MM.1S (cell line): ENCODE results near the gene PTPRN2.

Experiments used
- EZH2 ChIP-seq: fragments of 300-600 bp; sonication (generic); optimal IDR thresholded peaks from 2 replicates; pipeline ENCODE3; 2017; ENCODE audit warnings: low read depth, mild to moderate bottlenecking, antibody characterized with exemption, low read length, mixed read lengths
- TF ChIP-seq, protein P1 (sequence below): fragments of 300-600 bp; sonication (generic); IDR thresholded peaks from 2 replicates; pipeline ENCODE4 v1.5.1; 2016; ENCODE audit warnings: antibody characterized with exemption, low read length, mixed read lengths

DNA sequence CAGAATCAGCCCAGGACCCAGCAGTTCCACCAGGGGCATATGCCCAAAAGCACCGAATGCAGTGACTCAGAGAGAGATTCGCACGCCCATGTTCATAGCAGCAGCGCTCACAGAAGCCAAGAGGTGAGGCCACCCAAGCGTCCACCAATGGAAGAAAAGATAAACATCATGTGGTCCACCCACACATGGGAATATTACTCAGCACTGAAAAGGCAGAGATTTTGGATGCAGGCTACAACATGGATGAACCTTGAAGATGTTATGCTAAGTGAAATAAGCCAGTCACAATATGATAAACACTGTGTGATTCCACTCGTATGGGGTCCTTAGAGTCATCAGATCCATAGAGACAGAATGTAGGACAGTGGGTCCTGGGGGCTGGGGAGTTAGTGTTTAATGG lies 823.4 kb downstream of the PTPRN2 start:
- TF ChIP-seq, protein P1, sequence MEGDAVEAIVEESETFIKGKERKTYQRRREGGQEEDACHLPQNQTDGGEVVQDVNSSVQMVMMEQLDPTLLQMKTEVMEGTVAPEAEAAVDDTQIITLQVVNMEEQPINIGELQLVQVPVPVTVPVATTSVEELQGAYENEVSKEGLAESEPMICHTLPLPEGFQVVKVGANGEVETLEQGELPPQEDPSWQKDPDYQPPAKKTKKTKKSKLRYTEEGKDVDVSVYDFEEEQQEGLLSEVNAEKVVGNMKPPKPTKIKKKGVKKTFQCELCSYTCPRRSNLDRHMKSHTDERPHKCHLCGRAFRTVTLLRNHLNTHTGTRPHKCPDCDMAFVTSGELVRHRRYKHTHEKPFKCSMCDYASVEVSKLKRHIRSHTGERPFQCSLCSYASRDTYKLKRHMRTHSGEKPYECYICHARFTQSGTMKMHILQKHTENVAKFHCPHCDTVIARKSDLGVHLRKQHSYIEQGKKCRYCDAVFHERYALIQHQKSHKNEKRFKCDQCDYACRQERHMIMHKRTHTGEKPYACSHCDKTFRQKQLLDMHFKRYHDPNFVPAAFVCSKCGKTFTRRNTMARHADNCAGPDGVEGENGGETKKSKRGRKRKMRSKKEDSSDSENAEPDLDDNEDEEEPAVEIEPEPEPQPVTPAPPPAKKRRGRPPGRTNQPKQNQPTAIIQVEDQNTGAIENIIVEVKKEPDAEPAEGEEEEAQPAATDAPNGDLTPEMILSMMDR = no peak
- TF ChIP-seq EZH2 = no peak
